ENCODE measurements around the gene GPR12. TPM values are rescaled to one million over a fixed set of nuclear protein-coding genes. Genes with fewer than 3 reads are reported as not detected.

The GPR12 gene
- total and polyA plus RNA-seq, 2 experiments from 2014 or later, result 0.13 TPM; not detected in 1

DNA sequence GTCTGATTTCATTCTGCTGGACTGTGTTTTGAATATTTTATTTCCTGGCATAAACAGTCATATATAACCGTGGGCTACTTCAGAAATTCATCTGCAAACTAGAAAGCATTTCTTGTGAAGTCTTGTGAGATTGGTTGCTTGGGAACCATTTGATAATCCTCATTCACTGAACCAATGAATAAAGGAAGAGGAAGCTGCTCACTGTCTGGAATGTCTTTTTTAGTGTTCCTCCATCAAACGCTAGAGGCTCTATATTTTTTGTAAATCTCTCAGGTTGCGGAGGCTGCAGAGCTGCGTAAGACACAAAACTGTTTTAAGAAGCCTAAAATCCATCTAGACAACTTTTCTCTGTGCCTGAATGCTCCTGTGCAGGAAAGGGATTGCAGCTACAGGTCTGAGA, 18.7 kb upstream of the GPR12 start:
- Histone ChIP-seq H2AFZ (no peak overlapping the region), H3K27me3 (ENCODE audit: insufficient read depth) (no peaks in the 10 kb centered on the region), H3K4me2 (no peak overlapping the region), H3K4me3 (no peak overlapping the region), H3K9me2 (ENCODE audit: insufficient read depth) (no peaks in the 10 kb centered on the region), H3K27ac (ENCODE audit: low read depth) (no peak overlapping the region), H3K36me3 (ENCODE audit: insufficient read depth) (no peaks in the 10 kb centered on the region), H3K4me1 (ENCODE audit: insufficient read depth) (no peaks in the 10 kb centered on the region), H4K20me1 (replicated peaks; ENCODE audit: insufficient read depth) (no peaks in the 10 kb centered on the region), H3K79me2 (replicated peaks; ENCODE audit: insufficient read depth) (no peaks in the 10 kb centered on the region), H3F3A (replicated peaks; ENCODE audit: low read depth) (no peaks in the 10 kb centered on the region)
- H3K4me1 Mint-ChIP-seq, result peaks cover under 1% of the 10 kb centered on the region; the same call in 1 of the 3 replicates
- H3K9me3 Mint-ChIP-seq, result peaks cover 2% of the 10 kb centered on the region; the same call in 2 of the 3 replicates
- ATAC-seq (no peak), DNase-seq (ENCODE audit: low spot score) (no peak)
- no peaks in the 10 kb centered on the region for H3K27me3 Mint-ChIP-seq (ENCODE audit: insufficient read depth, low read depth, poor library complexity)
- H3K36me3 Mint-ChIP-seq (ENCODE audit: low read depth), result peaks cover 4% of the 10 kb centered on the region; the same call in 2 of the 3 replicates
- H3K4me3 Mint-ChIP-seq, result no peak overlapping the region
- H3K27ac Mint-ChIP-seq, result no peak overlapping the region
- no peak for TF ChIP-seq JUNB (IDR thresholded peaks at IDR 0.05; ENCODE audit: unreplicated experiment)
- TF ChIP-seq, protein P1, sequence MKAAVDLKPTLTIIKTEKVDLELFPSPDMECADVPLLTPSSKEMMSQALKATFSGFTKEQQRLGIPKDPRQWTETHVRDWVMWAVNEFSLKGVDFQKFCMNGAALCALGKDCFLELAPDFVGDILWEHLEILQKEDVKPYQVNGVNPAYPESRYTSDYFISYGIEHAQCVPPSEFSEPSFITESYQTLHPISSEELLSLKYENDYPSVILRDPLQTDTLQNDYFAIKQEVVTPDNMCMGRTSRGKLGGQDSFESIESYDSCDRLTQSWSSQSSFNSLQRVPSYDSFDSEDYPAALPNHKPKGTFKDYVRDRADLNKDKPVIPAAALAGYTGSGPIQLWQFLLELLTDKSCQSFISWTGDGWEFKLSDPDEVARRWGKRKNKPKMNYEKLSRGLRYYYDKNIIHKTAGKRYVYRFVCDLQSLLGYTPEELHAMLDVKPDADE (IDR thresholded peaks at IDR 0.05), result no peak
- TF ChIP-seq, protein P2, sequence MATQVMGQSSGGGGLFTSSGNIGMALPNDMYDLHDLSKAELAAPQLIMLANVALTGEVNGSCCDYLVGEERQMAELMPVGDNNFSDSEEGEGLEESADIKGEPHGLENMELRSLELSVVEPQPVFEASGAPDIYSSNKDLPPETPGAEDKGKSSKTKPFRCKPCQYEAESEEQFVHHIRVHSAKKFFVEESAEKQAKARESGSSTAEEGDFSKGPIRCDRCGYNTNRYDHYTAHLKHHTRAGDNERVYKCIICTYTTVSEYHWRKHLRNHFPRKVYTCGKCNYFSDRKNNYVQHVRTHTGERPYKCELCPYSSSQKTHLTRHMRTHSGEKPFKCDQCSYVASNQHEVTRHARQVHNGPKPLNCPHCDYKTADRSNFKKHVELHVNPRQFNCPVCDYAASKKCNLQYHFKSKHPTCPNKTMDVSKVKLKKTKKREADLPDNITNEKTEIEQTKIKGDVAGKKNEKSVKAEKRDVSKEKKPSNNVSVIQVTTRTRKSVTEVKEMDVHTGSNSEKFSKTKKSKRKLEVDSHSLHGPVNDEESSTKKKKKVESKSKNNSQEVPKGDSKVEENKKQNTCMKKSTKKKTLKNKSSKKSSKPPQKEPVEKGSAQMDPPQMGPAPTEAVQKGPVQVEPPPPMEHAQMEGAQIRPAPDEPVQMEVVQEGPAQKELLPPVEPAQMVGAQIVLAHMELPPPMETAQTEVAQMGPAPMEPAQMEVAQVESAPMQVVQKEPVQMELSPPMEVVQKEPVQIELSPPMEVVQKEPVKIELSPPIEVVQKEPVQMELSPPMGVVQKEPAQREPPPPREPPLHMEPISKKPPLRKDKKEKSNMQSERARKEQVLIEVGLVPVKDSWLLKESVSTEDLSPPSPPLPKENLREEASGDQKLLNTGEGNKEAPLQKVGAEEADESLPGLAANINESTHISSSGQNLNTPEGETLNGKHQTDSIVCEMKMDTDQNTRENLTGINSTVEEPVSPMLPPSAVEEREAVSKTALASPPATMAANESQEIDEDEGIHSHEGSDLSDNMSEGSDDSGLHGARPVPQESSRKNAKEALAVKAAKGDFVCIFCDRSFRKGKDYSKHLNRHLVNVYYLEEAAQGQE (IDR thresholded peaks at IDR 0.05; ENCODE audit: unreplicated experiment), result no peak
- TF ChIP-seq NANOG (IDR thresholded peaks at IDR 0.05; ENCODE audit: borderline replicate concordance), result no peak
- TF ChIP-seq, protein P3, sequence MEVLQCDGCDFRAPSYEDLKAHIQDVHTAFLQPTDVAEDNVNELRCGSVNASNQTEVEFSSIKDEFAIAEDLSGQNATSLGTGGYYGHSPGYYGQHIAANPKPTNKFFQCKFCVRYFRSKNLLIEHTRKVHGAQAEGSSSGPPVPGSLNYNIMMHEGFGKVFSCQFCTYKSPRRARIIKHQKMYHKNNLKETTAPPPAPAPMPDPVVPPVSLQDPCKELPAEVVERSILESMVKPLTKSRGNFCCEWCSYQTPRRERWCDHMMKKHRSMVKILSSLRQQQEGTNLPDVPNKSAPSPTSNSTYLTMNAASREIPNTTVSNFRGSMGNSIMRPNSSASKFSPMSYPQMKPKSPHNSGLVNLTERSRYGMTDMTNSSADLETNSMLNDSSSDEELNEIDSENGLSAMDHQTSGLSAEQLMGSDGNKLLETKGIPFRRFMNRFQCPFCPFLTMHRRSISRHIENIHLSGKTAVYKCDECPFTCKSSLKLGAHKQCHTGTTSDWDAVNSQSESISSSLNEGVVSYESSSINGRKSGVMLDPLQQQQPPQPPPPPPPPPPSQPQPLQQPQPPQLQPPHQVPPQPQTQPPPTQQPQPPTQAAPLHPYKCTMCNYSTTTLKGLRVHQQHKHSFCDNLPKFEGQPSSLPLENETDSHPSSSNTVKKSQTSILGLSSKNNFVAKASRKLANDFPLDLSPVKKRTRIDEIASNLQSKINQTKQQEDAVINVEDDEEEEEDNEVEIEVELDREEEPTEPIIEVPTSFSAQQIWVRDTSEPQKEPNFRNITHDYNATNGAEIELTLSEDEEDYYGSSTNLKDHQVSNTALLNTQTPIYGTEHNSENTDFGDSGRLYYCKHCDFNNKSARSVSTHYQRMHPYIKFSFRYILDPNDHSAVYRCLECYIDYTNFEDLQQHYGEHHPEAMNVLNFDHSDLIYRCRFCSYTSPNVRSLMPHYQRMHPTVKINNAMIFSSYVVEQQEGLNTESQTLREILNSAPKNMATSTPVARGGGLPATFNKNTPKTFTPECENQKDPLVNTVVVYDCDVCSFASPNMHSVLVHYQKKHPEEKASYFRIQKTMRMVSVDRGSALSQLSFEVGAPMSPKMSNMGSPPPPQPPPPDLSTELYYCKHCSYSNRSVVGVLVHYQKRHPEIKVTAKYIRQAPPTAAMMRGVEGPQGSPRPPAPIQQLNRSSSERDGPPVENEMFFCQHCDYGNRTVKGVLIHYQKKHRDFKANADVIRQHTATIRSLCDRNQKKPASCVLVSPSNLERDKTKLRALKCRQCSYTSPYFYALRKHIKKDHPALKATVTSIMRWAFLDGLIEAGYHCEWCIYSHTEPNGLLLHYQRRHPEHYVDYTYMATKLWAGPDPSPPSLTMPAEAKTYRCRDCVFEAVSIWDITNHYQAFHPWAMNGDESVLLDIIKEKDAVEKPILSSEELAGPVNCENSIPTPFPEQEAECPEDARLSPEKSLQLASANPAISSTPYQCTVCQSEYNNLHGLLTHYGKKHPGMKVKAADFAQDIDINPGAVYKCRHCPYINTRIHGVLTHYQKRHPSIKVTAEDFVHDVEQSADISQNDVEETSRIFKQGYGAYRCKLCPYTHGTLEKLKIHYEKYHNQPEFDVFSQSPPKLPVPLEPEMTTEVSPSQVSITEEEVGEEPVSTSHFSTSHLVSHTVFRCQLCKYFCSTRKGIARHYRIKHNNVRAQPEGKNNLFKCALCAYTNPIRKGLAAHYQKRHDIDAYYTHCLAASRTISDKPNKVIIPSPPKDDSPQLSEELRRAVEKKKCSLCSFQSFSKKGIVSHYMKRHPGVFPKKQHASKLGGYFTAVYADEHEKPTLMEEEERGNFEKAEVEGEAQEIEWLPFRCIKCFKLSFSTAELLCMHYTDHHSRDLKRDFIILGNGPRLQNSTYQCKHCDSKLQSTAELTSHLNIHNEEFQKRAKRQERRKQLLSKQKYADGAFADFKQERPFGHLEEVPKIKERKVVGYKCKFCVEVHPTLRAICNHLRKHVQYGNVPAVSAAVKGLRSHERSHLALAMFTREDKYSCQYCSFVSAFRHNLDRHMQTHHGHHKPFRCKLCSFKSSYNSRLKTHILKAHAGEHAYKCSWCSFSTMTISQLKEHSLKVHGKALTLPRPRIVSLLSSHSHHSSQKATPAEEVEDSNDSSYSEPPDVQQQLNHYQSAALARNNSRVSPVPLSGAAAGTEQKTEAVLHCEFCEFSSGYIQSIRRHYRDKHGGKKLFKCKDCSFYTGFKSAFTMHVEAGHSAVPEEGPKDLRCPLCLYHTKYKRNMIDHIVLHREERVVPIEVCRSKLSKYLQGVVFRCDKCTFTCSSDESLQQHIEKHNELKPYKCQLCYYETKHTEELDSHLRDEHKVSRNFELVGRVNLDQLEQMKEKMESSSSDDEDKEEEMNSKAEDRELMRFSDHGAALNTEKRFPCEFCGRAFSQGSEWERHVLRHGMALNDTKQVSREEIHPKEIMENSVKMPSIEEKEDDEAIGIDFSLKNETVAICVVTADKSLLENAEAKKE (CRISPR knock-in tag; IDR thresholded peaks at IDR 0.05), result no peak
- no peak for TF ChIP-seq CREB1 (CRISPR knock-in tag; IDR thresholded peaks at IDR 0.05; ENCODE audit: low read depth)
- no peak for TF ChIP-seq POLR2AphosphoS5 (IDR thresholded peaks at IDR 0.05; ENCODE audit: low read depth)
- TF ChIP-seq ZNF331 (CRISPR knock-in tag; IDR thresholded peaks at IDR 0.05; ENCODE audit: low read depth), result no peak

Measured in GM23338 (cell line).